IPS DF 19.7 (cell line): Measurements from ENCODE around the gene IDUA.
A peak's percentile ranks its signal among the peaks of the same experiment; 100 is the strongest.
"Not testable (repeated sequence)": the region's sequence is repeated elsewhere in the genome, so short reads cannot be mapped to it uniquely, and the experiment has no call there.

Experiments
- DNase-seq: peaks from one replicate; pipeline ENCODE4 v3.0.0-alpha.2; 2013; ENCODE audit warnings: low read depth, low spot score

IDUA gene

DNA sequence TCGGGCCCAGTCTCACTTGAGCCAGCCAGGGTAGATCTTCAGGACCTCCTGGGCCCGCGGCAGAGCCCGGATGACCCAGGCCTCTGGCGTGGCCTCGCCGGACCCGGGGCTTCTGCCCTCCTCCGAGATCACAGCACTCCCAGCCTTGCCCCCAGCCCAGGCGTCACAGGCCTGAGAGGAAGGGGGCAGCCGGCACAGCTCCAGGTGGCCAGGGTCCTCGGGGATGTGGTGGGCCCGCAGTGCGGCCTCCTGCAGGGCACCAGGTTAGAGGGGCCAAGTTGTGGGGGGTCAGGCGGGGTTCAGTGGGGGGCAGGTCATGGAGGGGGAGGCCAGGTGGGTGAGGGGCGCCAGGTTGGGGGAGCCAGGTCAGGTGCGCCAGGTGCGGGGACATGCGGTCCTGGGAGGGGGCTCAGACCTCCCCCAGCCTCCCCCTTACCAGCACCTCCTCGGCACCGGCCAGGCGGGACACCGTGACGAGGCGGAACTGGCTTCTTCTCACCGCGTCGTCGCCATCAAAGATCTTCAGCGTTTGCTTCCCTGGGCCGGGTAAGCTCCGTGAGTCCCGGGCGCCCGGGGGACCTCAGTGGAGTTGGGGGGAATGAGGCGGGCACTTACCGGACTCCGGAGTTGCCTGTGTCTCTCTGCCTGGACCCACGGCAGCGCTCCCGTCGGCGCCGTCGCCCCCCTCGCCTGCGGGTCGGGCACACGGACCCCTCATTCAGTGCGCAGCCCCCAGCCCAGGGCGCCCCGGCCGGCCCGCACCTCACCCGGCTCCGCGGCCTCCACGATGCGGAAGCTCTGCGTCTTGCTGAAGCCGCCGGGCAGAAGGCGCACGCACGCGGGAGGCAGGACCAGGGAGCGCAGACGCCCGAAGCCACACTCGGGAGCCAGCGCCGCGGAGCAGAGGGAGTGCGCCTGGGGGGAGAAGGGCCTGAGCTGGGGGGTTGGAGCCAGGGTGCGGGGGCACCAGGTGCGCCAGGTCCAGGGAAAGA is 19.4 kb upstream of the IDUA start:
- DNase-seq, result no peak

DNA sequence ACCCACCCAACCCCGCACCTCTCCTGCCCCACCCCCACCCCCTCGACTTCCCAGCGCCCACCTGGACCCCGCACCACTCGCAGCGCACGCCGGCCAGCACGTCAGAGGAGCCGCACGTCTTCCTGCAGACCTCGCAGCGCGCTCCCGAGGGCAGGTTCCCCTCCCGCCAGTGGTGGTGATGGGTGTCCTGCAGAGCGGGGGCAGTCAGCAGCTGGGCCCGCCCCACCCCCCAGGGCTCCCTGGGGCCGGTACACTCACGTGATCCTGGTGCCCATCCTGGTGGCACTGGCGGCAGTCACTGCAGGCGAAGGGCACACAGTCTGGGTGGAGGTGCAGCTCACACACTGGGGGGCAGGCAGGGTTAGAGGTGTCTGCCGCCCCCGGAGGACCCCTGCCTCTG is 18.6 kb upstream of the IDUA start:
- no peak for DNase-seq

DNA sequence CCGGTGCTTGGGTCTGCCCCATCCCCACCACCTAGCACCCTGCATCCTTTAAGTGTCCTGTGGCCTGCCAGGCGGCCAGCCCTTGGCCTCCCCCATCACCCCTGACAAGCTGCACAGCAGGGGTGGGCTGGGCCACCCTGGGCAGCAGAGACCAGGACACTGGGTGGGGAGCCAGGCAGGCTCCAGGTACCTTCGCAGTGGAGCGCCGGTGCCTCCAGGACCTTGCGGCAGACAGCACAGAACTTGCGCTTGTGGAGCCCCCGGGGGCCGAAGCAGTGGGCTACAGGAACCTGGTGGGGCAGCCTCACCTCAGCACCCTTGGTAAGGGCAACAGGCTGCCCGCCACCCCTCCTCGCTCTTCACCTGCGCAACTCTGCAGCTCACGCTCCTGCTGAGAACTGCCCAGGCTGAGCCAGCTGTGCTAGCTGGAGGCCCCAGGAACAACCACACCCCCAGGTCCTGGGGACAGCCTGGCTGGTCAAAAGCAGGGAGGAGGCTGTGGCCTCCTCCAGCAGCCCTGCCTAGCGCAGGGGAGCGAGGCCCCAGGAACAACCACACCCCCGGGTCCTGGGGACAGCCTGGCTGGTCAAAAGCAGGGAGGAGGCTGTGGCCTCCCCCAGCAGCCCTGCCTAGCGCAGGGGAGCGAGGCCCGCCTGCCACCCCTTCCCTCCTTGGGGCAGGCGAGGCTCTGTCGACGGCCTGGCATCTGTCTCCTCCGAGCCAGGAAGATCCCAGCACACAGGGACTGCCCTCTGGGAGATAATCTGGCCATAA is 18.0 kb upstream of the IDUA start:
- no peak for DNase-seq

DNA sequence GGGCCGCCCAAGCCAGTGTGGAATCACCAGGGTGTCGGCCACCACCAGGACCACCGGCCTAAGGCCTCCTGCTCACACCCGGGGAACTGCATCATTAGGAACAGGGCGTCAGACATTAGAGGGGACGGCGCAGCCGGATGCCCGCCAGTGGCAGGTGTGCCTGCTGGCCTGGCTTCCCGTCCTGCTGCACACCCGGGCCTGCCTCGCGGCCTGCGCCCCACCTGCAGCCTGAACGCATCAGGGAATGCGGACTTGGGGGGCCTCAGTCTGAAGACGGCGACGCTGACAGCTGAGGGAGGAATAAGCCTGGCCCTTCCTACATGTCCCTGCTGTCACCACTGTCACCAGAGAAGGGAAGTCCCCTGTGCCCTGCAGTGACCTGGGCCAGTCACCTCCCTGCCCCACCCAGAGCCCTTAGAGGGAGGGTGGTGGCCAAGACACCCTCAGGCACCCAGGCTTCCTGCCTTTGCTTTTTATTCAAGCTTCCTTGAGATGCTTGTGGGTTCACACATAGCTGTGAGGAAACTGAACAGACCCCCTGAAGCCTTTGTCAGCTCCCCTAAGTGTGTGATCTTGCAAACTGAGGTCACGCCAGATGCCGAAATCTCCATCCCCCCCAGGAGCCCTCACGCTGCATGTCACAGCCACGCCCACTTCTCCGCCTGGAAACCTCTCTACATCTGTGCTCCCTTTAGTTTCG is 16.6 kb upstream of the IDUA start:
- DNase-seq, result no peak

DNA sequence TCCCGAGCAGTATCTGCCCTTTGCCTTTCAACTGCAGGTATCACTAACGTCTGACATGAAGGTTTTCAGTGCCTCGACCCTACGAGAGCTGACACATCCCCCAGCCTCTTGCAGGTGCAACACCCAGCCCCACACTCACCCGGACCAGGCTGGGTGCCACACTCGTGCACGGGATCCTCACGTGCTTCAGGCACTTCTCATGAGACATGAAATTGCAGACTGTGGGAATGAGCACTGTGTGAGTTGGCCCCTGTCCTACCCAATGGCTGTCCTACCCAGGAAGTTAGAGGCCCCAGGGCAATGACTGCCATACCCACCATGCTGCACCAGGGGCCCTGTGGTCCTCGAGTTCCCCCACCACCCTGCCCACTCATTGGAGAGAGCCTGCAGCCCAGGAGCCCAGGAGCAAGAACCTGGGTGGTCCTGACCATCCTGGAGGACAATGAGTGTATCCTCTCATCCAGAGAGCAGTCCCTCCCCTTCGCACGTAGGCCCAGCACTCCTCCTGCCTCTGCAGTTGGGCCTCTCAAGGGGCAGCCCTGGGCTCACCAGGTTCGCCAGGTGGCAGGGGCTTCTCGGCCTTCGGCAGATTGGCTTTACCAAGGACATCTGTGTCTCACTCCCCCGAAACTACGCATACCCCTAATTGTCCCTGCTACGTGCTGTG is 15.9 kb upstream of the IDUA start:
- no peak for DNase-seq

DNA sequence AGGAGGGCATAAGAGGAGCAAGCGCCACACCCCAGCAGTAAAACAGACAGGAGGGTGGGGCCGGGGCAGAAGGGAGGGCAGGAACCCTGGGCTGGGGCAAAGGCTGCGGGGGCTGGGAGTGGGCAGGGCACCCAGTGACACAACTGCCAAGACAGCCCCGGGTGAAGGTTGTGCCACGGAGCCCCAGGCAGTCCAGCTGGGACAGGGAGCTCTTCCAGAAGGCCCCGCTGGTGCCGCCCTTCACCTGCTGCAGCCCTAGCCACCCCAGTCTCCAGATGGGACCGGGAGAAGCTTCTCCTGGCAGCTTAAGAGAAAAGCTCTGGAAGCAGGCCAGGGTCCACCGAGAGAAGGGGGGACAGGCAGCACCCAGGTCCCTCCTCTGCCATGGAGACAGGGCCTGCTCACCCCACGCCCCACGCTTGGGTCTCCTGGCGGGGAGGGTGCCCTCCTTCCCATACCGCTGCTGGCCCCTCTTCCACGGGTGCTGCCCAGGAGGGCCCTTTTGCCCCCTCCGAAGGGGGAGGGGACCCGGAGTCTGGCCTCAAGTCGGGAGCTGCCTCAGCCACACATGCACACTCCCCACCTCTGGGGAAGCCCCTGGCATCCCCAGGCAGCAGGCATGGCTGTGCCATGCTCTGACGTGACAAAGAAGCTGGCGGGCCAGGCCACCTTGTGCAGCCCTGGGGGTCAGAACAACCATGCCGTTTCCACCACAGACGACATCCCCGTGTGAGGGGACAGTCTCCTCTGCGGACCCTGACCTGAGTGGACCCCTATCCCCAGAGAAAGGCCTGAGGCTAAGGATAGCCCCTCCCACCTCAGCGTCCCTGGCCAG is 15.0 kb upstream of the IDUA start:
- DNase-seq, result no peak

DNA sequence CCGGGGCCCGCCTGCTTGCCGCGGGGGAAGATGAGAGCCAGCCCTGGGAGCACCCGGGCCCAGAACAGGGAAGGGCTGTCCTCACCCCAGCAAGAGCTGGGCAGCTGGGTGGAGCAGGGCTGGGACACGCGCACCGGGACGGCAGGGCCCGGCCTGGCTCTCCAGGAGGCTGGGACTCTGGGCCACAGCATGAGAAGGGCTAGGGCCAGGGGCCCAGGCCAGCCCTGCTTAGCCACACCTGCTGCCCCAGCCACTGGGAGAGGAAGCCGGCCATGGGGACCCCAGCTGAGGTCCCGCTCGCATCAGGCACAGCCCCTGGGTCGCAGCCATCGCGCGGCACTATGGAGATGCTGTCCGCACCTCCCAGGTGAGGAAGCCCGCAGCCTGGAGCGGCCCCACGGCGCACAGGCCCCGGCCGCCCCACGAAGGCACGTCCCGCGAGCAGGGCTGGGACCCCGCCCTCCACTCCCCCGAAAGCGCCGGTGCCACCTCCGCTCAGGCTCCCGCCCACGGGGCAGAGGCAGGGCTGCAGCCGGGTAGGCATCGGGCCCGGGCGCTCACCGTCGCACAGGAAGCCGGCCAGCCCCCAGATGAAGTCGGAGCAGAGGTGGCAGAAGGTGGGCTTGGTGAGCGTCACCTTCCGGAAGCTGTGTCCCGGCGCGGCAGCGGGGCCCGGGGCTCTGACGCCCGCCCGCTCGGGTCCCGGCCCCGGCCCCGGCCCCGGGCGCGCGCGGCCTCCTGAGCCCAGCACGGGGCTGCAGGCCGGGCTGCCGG is 14.0 kb upstream of the IDUA start:
- no peak for DNase-seq

DNA sequence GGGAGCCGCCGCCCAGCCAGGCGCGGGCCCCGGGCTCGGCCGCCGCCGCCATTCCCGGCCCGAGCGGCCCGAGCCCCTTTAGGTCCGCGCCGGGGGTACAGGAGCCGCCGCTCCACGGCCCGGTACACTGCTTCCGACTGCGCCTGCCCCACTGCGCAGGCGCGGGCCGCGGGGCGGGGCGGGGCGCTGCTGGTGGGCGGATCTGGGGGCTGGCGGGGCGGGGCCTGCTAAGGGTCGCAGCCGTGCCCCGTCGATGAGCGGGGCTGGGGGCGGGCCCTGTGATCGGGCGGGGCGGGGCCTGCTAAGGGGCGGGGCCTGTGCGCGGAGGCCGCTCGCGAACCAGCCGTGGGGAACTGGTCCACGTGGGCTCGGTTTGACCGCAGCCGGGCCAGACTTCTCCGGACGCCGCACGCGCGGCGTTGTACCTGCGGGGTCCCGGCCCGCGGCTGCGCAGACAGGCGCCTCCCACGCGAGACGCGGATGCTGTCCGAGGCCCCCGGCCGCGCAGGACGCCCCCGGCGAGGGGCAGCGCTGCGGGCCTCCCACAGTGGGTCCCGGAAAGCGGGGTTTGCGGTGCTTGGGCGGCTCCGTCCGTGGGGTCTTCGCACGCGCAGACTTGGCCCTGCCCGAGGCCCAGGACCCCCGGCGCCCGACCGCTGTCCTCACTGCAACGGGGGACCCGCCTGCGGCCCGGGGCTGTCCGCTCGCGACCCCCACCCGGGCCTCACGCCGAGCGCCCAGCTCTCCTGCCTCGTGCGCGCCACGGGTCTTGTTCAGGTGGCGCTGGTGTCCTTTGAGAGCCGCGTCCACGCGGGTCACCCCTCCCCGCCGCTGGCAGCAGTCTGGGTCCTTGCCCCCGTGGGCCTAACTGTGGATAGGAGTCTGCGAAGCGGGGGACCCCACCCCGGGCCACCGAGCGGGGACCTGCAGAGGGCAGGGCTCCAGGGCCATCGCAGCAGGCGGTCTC is 13.1 kb upstream of the IDUA start, which contains the start of gene DGKQ:
Gene DGKQ, minus strand, starts transcription at position 139 of the 967 bp plus-strand sequence. Its CDS starts 87 bp downstream, at position 52.
- no peak for DNase-seq

DNA sequence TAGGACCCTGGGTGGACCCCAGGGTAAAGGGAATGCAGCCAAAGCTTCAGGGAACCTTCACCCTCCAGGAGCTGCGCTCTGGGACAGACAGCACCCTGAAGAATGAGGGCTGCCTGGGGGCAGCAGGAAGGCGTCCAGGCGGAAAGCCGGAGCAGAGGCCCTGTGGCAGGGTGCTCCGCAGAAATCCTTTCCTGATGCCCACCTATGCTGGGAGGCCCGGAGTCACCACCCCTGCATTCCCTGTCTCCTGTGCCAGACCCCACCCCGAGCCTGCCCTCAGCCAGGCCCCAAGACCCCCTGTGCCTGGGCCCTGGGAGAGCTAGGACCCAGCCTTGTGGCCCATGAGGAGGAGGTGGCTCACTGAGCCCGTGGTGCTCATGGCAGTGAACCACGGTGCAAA is 12.2 kb upstream of the IDUA start:
- DNase-seq, result no peak

DNA sequence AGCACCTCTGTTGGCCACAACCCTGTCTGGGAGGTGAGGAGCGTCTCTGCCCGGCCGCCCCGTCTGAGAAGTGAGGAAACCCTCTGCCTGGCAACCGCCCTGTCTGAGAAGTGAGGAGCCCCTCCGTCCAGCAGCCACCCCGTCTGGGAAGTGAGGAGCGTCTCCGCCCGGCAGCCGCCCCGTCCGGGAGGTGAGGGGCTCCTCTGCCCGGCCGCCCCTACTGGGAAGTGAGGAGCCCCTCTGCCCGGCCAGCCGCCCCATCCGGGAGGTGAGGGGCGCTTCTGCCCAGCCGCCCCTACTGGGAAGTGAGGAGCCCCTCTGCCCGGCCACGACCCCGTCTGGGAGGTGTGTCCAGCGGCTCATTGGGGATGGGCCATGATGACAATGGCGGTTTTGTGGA is 10.8 kb upstream of the IDUA start:
- not testable (repeated sequence) for DNase-seq

DNA sequence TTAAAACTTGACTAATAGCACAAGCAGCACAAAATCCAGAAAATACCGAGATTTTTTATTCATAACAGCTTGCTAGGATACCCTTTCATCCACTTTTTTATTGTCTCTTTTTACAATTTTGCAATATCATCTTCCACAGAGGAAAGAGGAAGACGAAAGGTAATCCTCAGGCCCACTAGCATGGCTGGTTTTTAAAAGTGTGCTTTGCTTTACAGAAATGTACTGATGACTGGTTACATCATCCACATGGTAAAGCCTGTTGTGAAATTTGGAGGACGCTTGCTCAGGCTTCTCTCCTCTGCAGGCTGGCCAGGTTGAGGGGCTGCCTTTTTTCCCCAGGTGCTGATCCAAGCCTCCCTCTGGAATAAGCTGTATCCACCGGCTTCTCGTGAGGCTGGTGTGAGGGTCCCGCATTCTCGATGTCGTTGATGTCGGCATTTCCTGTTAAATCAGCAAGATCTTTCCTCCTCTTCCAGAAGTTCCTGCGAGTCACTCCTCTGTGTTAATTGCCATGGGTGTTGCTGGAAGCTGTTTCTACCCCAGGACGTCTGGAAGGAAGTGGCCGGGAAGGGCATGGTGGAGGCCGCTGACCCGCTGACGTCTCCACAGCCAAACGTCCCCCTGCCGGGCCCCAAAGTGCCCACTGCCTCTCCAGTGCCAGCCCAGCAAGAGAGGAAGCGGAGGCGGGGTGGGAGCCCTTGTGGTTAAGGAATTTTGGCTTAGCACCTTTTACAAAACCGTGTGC is 7.7 kb upstream of the IDUA start:
- DNase-seq, result no peak

DNA sequence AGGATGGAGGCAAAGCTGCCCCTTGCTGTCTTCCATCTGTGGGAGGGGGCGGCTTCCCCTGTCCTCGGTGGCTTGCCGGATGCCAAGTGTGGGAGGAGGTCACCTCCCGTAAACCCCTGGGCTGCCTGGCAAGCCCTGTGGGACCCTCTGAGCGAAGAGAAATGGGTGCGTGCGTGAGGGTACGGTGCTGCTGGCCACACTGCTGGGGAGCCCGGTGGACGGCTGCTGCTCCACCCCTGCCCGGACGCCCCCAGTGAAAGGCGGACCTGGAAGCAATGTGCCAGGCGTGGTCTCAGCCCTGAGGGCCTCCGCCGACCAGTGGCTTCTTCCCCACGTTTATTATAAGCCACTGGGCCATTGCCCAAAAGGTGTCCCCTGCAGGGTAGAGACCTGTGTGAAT is 4.6 kb upstream of the IDUA start:
- no peak for DNase-seq

DNA sequence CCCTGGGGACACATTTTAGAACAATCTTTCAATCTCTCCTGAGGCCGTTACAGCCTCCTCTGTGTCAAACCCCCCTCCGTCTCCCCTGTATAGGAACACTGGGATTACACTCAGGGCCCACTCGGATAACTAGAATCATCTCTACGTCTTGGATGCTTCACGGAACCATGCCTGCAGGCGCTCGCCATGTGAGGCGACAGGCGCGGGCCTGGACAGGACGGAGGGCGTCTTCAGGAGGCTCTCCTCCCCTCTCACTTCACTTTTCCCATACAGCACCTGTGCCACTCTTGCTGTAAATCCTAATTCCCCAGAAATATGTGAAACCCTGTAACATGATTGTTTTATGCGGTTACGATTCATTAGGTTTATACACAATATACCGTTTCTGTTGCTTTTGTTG is 4.0 kb upstream of the IDUA start:
- no peak for DNase-seq

DNA sequence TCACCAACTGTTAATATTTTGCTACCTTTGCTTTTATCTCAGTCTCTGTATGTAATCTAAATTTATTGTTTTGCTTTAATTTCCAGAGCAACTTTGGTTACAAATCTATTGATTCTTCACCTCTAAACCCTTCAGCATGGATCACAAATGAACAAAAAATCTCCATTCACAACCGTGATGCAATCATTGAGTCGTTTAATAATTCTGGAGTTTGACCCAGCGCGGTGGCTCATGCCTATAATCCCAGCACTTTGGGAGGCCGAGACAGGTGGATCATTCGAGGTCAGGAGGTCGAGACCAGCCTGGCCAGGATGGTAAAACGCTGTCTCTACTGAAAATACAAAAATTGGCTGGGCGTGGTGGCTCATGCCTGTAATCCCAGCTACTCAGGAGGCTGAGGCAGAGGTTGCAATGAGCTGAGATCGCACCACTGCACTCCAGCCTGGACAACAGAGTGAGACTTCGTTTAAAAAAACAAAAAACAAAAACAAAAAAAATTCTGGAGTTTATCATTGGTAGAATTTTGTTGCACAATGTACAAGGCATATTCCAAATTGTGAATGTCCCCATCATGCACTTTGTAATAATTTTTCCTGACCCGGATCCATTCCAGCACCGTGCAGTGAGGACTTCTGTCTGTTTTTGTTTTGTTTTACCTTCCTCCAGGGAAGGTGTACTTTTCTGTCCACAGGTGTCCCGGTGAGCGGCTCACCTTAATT is 2.3 kb upstream of the IDUA start:
- no peak for DNase-seq

DNA sequence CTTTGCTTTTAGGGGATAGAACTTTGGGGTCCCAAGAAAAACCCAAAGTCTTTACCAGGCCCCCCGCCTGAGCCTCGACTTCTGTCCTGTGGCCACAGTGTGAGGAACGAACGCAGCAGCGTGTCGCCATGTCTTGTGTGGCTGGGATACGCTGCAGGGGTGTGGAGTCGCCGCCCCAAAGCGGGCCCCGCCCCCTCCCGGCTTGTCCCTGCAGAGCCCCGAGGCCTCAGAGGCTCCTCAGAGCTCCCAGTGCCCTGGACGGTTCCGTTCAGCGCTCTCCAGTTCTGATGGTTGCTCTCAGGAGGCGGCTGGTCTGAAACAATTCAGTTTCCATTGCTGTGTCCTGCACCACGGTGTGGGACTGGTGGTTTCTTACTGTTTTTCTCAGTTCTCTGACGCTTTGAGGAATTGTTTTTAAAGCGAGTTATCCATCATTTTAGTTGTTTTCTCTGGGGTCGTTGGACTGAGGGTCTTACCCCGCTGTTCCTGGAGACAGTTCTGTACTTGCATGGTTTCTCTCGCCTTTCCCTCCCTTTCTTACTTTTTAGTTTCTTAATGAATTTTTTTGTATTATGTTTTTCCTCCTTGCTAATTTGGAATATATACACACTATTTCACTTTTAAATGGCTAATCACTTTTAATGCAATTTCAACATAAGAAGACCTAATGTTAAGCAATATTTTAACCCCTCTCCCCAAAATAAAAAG is 1.6 kb upstream of the IDUA start:
- peak; percentile 38 for DNase-seq

DNA sequence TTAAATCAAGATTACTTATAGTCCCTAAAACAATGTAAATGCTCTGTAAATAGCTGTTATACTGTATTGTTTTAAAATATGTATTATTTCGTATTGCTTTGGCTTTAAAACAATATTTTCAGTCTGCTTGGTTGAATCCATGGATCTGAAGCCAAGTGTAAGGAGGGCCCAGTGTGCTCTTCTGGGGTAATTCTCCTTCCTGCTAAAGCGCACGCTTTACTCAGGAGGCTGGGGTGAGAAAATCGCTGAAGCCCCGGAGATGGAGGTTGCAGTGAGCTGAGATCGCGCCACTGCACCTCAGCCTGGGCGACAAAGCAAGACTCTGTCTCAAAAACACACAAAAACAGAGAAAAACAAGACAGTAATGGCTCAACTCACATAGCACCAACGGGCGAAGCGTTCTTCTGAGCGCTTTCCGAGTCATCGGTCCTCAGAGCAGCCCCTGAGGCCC is 391 bp upstream of the IDUA start:
- no peak for DNase-seq
